Measurements from ENCODE around the gene CCDC157.

Gene CCDC157

DNA sequence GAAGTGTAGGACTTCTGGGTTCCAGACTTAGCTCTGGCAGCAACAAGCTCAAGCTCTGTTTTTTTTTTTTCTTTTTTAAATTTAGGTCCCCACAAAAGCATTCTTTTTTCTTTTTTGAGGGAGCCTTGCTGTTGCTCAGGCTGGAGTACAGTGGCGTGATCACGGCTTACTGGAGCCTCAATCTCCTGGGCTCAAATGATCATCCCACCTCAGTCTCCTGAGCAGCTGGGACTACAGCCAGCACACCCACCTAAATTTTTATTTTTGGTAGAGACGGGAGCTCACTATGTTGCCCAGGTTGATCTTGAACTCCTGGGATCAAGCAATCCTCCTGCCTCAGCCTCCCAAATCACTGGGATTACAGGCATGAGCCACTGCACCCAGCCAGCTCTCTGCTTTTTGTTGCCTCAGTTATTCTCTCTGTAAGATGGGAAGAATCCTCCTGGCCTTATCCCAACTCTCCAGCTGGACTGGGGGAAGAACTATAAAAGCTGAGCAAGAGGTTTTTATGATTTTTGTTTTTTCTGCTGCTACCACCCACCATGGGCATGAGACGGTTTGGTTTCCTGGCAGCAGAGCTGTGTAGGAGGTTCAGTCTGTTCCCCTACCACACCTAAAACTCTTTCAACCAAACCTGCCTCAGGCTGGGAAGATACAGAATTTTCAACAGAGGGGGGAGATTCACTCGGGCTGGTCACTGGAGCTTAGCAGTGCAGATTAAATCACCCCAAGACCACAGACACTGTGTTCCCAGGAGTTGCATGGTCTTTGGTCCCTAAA, 57.1 kb downstream of the CCDC157 start:
- TF ChIP-seq, protein P1, sequence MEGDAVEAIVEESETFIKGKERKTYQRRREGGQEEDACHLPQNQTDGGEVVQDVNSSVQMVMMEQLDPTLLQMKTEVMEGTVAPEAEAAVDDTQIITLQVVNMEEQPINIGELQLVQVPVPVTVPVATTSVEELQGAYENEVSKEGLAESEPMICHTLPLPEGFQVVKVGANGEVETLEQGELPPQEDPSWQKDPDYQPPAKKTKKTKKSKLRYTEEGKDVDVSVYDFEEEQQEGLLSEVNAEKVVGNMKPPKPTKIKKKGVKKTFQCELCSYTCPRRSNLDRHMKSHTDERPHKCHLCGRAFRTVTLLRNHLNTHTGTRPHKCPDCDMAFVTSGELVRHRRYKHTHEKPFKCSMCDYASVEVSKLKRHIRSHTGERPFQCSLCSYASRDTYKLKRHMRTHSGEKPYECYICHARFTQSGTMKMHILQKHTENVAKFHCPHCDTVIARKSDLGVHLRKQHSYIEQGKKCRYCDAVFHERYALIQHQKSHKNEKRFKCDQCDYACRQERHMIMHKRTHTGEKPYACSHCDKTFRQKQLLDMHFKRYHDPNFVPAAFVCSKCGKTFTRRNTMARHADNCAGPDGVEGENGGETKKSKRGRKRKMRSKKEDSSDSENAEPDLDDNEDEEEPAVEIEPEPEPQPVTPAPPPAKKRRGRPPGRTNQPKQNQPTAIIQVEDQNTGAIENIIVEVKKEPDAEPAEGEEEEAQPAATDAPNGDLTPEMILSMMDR (IDR thresholded peaks at IDR 0.05; ENCODE audit: borderline replicate concordance, insufficient read depth, low read depth, low read length) = no peak
- H3K4me3 ChIP-seq (ENCODE audit: low read depth, low read length) = no peak overlapping the region

GRCh38 chr22:30414525-30415047, 57.8 kb downstream of the CCDC157 start:
- TF ChIP-seq, protein P1 (IDR thresholded peaks at IDR 0.05; ENCODE audit: borderline replicate concordance, insufficient read depth, low read depth, low read length) = no peak
- no peak overlapping the region for H3K4me3 ChIP-seq (ENCODE audit: low read depth, low read length)

GRCh38 chr22:30416403-30416802, 59.6 kb downstream of the CCDC157 start:
- TF ChIP-seq, protein P1 (IDR thresholded peaks at IDR 0.05; ENCODE audit: borderline replicate concordance, insufficient read depth, low read depth, low read length) = no peak
- no peak overlapping the region for H3K4me3 ChIP-seq (ENCODE audit: low read depth, low read length)

GRCh38 chr22:30416837-30417236, 60.0 kb downstream of the CCDC157 start:
- TF ChIP-seq, protein P1 (IDR thresholded peaks at IDR 0.05; ENCODE audit: borderline replicate concordance, insufficient read depth, low read depth, low read length) = no peak
- no peak overlapping the region for H3K4me3 ChIP-seq (ENCODE audit: low read depth, low read length)

GRCh38 chr22:30420347-30421125, 63.7 kb downstream of the CCDC157 start:
- H3K4me3 ChIP-seq (ENCODE audit: low read depth, low read length) = no peak overlapping the region

DNA sequence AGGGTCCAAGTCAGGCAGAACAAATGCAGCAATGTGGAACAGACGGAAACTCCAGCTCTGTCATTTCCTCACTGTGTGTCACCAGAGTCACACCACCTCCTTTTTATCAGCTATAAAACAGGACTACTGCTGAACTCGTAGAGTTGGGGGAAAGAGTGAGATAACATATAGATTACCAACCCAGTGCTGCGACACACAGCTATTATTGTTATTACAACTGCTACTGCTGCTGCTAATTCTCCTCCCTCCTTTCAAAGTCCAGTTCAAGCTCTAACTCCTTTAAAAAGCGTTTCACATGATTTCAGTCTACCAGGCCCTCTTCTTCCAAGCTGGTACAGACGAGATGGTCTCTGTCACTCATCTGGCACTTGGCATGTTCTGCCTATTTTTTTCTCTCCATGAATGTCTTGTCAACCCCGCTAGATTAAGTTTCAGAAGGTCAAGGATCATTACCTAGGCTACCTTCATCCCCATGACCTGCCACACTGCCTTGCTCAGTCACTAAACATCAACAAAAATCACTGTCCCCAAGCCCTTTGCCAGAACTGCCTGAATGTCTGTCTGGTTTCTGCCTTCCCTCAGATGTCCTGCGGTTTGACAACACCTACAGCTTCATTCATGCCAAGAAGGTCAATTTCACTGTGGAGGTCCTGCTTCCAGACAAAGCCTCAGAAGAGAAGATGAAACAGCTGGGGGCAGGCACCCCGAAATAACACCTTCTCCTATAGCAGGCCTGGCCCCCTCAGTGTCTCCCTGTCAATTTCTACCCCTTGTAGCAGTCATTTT, 65.1 kb downstream of the CCDC157 start:
- TF ChIP-seq, protein P1 (IDR thresholded peaks at IDR 0.05; ENCODE audit: borderline replicate concordance, insufficient read depth, low read depth, low read length) = no peak
- H3K4me3 ChIP-seq (ENCODE audit: low read depth, low read length) = no peak overlapping the region

More at GRCh38 chr22:30420347-30421125, 63.7 kb downstream of the CCDC157 start:
- TF ChIP-seq, protein P1 (IDR thresholded peaks at IDR 0.05; ENCODE audit: borderline replicate concordance, insufficient read depth, low read depth, low read length) = no peak

Measured in GM12875 (cell line).